ENCODE results near the gene IRAG1.
"Not testable (repeated sequence)": the region's sequence is repeated elsewhere in the genome, so short reads cannot be mapped to it uniquely, and the experiment has no call there.

The IRAG1 gene

DNA sequence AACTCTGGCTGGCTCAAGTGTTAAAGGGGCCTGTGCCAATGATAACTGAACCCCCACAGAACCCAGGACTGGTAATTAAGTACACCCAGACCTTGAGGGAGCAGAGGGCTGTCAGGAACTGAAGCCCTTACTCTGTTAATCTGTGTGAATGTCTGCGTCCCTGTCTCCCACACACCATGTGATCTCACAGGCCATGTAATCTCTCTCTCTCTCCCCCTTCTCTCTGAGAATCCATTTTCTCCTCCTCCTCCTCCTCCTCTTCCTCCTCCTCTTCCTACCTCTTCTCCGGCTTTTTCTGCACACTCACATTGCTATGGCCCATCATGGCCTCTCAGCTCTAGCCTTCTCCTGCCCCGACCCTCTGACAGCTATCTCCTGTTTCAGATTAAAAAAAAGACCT lies 14.6 kb upstream of the IRAG1 start:
- DNase-seq (ENCODE audit: low spot score) = no peak

DNA sequence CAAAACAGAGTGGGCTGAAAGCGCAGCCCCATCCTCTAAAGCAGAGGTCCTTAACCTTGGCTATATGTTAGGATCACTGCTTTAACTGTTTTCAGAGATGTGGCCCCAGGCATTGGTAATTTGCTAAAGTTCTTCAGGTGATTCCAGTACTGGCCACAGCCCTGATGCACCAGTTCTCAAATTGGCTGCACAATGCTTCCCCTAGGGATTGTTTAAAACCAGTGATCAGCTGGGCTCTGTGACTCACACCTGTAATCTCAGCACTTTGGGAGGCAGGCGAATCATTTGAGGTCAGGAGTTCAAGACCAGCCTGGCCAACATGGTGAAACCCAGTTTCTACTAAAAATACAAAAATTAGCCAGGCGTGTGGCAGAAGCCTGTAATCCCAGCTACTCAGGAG lies 8.4 kb upstream of the IRAG1 start:
- peak; percentile 45 for DNase-seq (ENCODE audit: low spot score)

DNA sequence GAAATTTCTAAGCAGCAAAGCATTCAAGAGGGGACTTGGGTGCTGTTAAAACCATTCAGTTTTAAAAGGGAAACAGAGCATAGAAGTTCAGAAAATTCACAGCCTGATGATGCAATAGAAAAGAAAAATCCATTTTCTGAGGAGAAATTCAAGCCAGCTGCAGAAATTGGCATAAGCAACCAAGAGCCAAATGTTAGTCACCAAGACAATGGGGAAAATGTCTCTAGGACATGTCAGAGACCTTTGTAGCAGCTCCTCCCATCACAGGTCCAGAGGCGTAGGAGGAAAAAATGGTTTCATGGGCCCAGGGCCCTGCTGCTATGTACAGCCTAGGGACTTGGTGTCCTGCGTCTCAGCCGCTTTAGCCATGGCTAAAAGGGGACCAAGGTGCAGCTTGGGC lies 5.5 kb upstream of the IRAG1 start:
- no peak for DNase-seq (ENCODE audit: low spot score)

DNA sequence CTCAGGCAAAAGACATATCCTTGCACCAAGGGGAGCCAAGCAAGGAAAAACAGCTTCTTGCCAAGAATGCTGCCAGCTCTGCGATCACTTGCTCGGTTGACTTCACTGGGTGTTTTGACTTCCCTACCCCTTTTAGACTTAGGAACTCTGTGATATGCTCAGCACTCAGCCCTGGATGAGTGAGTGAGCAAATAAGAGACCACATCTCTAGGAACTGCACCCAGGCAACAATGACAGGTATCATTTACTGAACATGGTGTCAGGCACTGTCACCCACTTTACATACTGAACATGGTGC lies 3.7 kb upstream of the IRAG1 start:
- no peak for DNase-seq (ENCODE audit: low spot score)

DNA sequence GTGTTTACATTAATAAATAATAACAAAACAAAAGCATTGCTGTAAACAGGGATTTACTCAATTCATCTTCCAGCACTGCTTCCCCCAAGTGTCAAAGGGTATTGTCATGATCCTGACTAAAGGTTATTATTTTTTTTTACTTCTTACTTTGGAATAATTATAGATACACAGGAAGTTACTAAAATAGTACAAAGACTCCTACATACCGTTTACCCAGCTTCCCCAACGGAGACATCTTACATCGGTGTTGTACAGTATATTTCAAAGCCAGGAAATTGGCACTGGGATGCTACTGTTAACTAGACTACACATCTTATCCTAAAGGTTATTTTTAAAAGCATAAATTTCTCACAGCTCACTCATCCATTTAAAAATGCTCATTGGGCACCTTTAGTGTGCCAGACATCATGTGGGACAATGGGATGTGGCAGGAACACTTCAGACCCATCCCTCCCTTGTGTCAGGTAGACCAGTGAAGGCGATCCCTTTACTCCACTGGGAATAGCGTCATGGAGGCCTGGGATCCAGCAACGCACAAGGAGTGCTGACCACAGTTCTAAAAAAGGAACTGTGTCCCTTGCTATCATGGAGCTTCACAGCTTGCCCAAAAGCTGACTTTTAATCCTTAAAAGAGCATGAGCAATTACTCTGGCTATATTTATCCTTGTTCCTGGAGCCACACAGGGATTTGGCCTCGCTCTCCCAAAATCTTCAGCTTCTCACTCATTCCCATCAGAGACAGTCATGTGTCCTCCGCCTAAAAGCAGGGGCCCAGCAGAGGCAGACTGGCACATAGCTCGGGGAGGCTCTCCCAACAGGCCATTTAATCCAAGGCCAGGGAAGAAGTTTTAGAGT lies 3.1 kb upstream of the IRAG1 start:
- DNase-seq (ENCODE audit: low spot score) = no peak

DNA sequence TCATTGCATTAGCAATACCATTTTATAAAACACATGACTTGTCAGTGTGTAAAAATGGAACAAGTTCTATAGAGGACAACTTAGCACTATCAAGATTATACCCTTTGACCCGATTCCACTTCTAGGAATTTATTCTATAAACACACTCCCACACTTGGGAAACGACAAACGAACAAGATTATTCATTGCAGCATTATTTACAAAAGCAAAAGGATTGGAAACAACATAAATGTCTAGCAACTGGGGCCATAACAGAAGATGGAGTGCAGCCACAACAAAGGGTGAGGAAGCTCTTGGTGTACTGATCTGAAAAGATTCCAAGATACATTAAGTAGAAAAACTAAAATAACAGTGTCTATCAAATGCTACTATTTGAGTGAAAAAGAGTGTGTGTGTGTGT lies 2.3 kb upstream of the IRAG1 start:
- DNase-seq (ENCODE audit: low spot score) = no peak

DNA sequence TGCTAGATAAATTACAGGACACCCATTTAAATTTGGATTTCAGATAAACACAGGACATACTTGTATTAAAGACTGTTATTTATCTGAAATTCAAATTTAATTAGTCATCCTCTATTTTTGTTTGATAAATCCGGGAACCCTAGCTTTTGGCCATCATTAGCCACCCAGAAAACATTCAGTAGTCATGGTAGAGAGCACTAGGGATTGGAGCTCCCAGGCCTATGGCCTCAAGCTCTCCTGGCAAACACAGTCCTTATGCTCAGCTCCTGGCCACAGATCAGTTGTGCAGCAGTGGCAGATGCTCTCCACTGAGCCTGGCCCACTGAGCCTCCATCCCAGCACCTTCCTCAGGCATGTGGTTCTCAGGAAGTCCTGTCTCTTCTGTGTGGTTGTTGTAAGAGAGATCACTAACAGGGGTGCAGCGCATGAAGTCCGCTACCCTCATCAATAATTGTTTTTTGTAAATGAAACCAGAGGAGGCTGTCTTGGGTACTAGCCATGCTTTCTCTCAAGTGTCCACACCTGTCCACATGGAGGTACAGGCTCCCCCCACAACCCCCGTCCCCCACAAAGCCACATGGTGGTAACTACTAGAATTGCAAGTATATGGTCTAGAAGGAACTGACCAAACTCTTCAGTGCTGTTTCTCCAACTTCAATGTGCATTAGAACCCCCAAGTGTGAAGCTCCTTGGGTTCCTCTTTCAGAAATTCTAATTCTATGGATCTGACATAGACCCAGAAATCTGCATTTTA lies 1.1 kb upstream of the IRAG1 start:
- DNase-seq (ENCODE audit: low spot score) = no peak

DNA sequence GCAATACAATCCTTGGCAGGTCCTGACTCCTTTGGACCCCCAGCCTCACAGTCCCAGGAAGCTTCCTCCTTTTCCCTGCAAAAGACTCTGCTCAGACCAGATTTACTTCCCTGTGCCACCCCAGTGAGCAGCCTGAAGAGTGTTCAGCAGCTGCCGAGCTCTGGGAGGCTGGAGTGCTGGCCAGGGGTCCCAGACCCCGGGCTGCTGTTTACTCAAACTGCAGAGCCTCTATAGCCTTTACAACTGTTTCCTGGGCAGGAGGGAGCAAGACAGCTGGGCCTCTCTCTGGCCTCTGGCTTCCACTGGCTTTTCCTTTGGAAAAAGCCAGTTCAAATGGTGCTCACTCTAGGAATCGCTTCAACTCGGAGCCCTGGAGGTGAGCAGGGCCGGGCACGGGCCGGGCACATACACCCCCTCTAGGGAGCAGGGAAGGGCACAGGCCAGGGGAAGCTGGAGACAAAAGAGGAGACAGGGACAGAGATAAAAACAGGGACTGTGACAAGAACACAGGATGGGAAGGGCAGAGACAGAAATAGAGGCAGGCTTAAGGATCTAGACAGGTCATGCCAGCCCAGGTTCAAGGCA lies 932 bp downstream of the IRAG1 start:
- no peak for DNase-seq (ENCODE audit: low spot score)

DNA sequence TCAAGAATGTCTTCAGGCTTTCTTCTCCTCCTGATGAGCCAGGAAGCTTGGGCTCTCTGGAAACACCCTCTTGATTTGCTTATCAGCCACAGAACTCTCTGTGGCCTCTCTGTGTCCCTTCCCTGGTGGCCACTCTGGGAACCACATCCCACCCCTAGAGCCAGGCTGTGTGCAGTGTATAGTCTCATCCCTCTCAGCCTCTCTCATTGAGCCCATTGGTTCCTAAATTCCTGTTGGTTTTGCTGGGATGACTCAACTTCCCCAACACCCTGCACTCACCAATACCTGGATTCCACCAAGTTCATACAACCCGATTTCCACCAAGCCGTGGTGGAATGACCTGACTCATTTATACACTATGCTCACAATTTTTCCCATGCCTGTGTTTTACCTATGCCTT lies 5.2 kb downstream of the IRAG1 start:
- peak; percentile 94 for DNase-seq (ENCODE audit: low spot score)

DNA sequence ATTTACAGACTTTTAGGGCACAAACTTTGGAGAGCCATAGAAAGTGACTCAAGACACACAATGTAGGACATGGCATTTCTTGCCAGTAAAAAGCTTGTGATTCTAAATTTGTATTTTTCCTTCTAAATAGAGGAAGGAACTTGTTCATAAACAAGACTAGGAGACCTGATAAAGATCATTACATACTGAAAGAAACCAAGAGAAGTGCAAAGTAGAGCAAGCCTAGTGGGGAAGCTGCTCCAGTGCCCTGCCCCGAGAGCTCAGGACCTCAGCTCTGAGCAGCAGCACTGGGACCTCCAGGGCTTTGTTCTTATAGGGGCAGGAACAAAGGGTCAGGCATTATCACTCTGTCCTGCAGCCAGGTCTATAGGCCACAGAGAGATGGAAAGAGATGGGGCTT lies 7.2 kb downstream of the IRAG1 start:
- no peak for DNase-seq (ENCODE audit: low spot score)

DNA sequence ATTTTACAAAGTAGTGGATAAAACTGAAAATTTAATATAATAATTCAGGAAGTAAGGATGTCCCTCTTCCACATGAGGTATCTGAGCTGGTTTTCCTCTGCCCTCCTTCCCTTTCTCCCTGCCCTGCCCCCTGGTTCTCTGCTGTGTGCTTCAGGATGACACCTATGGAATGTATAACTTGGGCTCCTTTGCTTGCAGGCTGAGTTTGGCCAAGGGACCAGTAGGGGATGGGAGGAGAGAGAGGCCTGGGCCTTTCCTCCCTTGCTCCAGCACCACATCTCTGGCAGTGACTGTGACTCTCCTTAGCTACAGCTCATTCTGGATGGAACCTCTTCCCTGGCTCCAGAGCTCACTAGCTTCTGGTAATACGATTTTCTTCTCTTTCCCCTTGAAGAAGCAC lies 10.1 kb downstream of the IRAG1 start:
- DNase-seq (ENCODE audit: low spot score) = no peak

DNA sequence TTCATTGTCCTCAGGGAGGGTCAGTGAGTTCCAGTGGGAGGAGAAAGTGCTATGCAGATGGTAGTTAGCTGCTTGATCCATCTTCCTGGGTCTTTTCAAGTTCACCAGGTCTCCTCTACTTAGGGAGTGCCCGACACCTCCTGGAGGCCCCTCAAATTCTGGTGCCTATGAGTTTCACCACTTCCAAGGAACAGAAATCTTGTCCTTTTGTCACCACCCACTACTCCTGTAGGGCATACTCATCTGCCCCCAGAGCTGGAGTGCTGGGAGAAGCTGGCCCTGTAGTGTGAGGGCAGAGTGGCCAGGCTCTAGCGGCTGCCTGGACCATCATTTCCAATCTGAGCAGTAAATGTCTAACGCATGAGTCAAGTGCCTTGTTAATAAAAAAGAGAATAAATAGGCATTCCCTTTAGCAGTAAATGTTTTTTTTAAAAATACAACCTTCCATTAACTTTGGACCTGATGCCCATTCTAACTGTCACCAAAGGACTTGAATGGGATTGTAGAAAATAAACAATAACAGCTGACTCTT lies 12.5 kb downstream of the IRAG1 start:
- peak; percentile 30 for DNase-seq (ENCODE audit: low spot score)

DNA sequence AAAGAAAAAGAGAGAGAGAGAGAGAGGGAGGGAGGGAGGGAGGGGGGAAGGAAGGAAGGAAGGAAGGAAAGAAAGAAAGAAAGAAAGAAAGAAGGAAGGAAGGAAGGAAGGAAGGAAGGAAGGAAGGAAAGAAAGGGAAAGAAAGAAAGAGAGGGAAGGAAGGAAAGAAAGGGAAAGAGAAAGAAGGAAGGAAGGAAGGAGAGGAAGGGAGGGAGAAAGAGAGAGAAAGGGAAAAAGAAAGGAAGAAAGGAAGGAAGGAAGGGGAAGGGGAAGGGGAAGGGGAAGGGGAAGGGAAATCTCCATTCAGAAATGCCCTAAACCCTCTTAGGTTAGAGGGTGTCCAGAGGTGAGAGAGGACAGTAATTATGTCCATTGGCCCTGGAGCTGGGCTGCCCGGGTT lies 13.3 kb downstream of the IRAG1 start:
- not testable (repeated sequence) for DNase-seq (ENCODE audit: low spot score)

DNA sequence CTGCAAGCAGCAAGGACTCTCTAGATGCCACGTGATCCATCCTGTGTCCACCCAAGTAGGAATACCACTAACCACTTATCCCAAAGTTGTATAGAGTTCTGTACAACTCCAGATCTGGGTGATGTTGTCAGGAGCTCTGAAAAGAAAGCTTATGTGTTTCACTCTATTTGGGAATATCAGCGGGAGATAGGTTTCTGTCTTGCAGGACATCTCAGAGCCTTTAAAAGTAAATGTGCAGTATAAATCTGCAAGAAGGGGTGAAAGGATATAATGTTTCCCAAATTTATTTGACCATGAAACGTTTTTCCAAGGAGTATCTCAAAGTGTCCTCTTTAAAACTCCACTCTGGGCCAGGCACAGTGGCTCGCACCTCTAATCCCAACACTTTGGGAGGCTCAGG lies 13.9 kb downstream of the IRAG1 start:
- no peak for DNase-seq (ENCODE audit: low spot score)

DNA sequence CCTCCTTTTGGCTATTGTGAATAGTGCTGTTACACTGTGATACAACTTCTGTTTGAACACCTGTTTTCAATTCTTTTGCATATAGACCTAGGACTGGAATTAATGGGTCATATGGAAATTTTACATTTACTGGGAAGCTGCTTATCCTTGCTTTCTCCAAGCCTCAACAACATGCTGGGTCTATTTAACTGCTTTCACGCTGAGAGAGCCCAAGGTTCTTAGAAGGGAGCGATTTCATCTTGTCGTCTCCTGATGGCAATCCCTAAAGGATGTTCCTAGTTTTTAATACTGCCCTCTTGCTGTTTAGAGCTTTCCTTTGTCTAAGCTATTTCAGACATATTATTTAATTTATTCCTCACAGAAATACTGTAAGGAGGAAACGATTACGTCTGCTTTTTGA lies 15.5 kb downstream of the IRAG1 start:
- no peak for DNase-seq (ENCODE audit: low spot score)

DNA sequence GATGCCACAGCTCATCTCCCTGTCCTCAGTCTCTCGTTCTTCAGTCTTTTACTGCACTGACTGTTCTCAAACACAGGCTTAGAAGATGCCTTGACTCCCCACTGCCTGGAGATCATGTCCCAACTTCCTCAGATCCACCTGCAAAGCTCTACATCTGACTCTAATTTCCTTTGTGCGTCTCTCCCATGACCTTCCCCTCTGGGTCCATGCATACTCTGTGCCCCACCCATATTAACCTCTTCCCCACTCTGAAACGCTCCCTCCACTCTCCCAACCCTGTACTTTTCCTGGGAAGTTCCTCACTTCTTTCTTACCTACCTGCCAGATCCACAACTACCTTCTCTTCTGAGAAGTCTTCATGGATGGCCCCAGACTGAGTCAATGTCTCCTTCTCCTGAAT lies 16.6 kb downstream of the IRAG1 start:
- no peak for DNase-seq (ENCODE audit: low spot score)

DNA sequence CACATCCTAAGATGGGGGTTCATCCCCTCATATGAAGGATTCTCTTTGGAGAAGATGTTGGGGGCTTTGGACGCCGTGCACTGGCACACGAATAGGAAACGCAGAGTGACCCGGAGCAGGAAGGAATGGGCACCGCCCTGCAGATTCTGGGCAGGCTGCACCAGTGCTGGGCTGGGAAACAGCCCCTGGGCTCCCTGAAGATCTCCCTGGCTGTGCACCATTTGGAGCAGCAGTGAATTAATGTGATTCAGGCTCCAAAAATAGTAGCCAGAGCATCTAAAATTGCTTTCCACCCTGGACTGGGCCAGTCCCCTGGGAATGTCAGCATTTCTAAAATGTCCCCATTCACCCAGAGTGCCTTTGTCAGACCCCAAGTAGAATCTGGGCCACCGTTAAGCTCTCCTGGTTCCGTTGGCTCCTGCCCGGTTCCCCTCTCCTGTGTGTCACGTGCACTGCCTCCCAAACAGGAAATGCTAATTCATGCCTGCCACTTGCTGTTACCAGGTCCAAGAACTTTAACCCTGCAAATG lies 18.6 kb downstream of the IRAG1 start:
- DNase-seq (ENCODE audit: low spot score) = no peak

DNA sequence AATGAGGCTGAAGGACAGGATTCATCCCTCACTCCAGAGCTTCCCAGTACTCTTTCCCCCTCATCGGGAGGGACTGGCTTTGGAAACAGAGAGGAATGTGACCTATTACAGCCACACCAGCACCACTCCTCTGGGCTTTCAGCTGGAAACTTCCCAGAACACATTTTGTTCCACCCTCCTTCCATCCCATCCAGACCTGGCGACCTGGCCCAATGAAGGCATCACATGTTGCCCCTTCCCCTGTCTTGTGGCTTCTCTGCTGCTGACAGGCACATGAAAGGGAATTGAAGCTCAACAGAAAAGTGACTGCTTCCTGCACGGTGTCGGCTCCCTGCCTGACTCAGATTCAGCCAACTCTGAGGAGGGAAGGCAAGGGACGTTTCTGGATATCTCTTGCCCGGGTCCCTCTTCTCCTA lies 19.1 kb downstream of the IRAG1 start:
- DNase-seq (ENCODE audit: low spot score) = no peak

DNA sequence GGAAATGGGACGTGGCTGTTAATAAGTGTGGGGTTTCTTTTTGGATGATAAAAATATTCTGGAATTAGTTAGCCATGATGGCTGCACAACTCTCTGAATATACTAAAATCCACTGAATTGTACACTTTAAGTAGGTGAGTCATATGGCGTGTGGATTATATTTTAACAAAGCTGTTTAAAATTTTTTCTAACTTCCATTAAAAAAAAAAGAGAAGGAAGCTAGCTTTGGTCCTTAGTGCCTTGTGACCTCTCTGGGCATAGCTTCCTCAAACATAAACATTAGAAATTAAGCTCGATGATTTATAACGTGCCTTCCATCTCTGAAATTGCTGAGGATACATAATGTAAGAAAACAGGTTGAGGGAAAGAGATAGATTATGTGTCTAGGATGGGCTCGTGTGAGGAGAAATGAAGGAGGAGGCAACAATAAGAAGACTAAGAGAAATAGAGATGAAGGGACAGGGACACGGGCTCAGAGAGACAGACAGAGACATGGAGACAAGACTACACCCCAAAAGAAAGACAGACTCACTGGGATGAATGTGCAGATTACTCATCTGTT lies 20.0 kb downstream of the IRAG1 start:
- DNase-seq (ENCODE audit: low spot score) = no peak

DNA sequence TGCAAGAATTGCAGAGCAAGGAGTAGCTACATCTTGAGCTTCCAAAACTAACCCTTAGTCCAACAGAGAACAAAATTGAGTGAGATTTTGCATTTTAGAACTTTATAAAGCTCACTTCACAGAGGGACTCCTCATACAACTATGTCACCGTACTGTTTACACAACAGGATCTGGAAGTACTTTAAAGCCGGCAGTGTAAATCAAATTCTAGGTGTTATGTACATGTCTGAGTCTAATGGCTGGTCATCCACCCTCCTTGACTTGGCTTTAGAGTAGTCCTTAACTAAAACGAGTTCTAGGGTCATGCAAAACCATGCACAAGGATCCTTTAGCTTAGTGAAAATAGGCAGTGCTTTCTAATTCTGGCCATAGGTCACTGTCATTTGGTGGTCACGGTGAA lies 23.5 kb downstream of the IRAG1 start:
- DNase-seq (ENCODE audit: low spot score) = no peak

DNA sequence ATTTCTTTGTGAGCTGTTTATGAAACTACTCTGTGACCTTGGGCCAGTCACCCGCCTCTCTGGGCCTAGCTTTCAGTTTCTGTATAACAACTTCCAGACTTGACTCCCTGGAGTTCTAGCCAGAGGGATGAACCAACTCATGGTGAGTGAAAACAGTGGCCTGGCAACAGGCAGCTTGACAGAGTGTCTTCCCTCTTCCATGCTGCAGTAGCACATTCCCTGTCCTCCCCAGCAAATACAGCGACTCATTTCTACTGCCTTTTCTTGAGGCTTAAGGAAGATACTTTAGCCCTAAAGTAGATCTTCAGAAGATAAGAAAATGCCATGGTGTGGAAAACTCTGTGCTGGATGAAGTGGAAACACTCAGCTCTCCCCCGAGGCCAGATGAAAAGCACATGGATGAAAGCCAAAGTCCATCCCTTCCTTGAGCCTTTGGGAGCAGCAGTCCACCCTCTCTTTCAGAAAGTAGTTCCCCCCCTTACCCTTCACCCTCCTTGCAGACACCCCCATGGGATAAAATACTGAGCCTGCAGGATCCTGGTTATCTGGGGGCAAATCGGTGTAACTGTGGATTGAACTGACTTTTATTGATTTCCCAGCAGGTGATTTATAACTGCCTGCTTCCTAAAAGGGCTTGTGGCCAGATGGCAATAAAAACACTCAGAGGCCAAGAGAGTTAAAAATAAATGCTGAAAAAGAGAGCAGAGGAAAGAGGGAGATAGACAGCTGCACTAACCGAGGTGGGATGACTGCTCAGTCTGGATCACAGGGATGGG lies 24.1 kb downstream of the IRAG1 start:
- DNase-seq (ENCODE audit: low spot score) = peak; percentile 43

DNA sequence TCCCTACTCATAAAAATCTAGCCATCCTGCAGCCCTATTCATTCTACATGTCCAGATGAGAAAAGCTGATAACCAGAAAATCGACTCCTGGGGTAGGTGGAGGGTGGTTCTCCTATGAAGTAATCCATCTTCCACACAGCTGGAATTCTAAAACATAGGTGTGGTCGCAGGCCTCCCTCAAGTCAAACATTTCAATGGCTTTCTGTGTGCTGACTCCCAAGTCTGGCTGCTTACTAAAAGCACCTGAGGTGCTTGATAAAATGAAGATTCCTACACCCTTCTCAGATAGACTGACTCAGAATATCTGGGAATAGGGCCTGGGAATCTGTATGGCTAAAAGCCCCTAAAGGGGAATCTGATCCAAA lies 26.1 kb downstream of the IRAG1 start:
- peak; percentile 38 for DNase-seq (ENCODE audit: low spot score)

All from kidney tubule cell (primary cell).